ENCODE results near the gene ALPL.

The ALPL gene

GRCh38 chr1:21586846-21587601 is 77.8 kb downstream of the ALPL start:
- H3K36me3 ChIP-seq (ENCODE audit: low read length), result no peaks in the 10 kb centered on the region
- no peak overlapping the region for H3K4me2 ChIP-seq (ENCODE audit: low read depth, low read length, poor library complexity, severe bottlenecking)
- no peak overlapping the region for H2AFZ ChIP-seq (ENCODE audit: low read depth, low read length, severe bottlenecking)
- no peak overlapping the region for H3K9ac ChIP-seq (ENCODE audit: low read length)
- no peak overlapping the region for H3K4me3 ChIP-seq (ENCODE audit: insufficient read depth, low read length, poor library complexity, severe bottlenecking)
- TF ChIP-seq EZH2phosphoT487 (conservative IDR thresholded peaks at IDR 0.05; ENCODE audit: low read length) (no peak), CTCF (IDR thresholded peaks at IDR 0.05; ENCODE audit: insufficient read depth, low read length, poor library complexity, severe bottlenecking) (no peak)
- H3K27me3 ChIP-seq (ENCODE audit: low read length), result no peaks in the 10 kb centered on the region
- no peaks in the 10 kb centered on the region for H3K9me3 ChIP-seq (ENCODE audit: insufficient read depth, low read length)
- no peaks in the 10 kb centered on the region for H4K20me1 ChIP-seq (ENCODE audit: low read depth, low read length)
- H3K79me2 ChIP-seq (ENCODE audit: insufficient read depth, low read length), result no peaks in the 10 kb centered on the region
- no peaks in the 10 kb centered on the region for H3K9me2 ChIP-seq (replicated peaks; ENCODE audit: insufficient read depth, low read length)
- no peaks in the 10 kb centered on the region for H3F3A ChIP-seq (ENCODE audit: insufficient read depth)
- H3K27ac ChIP-seq (ENCODE audit: low read depth, low read length), result no peak overlapping the region

- Histone ChIP-seq H3K9ac (ENCODE audit: low read length) (no peak overlapping the region), H3K27ac (ENCODE audit: low read depth, low read length) (no peak overlapping the region), H2AFZ (ENCODE audit: low read depth, low read length, severe bottlenecking) (no peak overlapping the region), H3K36me3 (ENCODE audit: low read length) (no peaks in the 10 kb centered on the region), H3K27me3 (ENCODE audit: low read length) (no peaks in the 10 kb centered on the region), H4K20me1 (ENCODE audit: low read depth, low read length) (no peaks in the 10 kb centered on the region), H3K4me3 (ENCODE audit: insufficient read depth, low read length, poor library complexity, severe bottlenecking) (no peak overlapping the region), H3F3A (ENCODE audit: insufficient read depth) (no peaks in the 10 kb centered on the region), H3K4me2 (ENCODE audit: low read depth, low read length, poor library complexity, severe bottlenecking) (no peak overlapping the region), H3K9me2 (replicated peaks; ENCODE audit: insufficient read depth, low read length) (no peaks in the 10 kb centered on the region), H3K9me3 (ENCODE audit: insufficient read depth, low read length) (no peaks in the 10 kb centered on the region), H3K79me2 (ENCODE audit: insufficient read depth, low read length) (no peaks in the 10 kb centered on the region)
- no peak for TF ChIP-seq EZH2phosphoT487 (conservative IDR thresholded peaks at IDR 0.05; ENCODE audit: low read length)
- no peak for TF ChIP-seq CTCF (IDR thresholded peaks at IDR 0.05; ENCODE audit: insufficient read depth, low read length, poor library complexity, severe bottlenecking)
Measured at GRCh38 chr1:21587602-21587953, 78.4 kb downstream of the ALPL start.

- no peak for TF ChIP-seq EZH2phosphoT487 (conservative IDR thresholded peaks at IDR 0.05; ENCODE audit: low read length)
- no peak for TF ChIP-seq CTCF (IDR thresholded peaks at IDR 0.05; ENCODE audit: insufficient read depth, low read length, poor library complexity, severe bottlenecking)
- no peaks in the 10 kb centered on the region for H3K79me2 ChIP-seq (ENCODE audit: insufficient read depth, low read length)
- no peaks in the 10 kb centered on the region for H3F3A ChIP-seq (ENCODE audit: insufficient read depth)
- no peak overlapping the region for H3K4me3 ChIP-seq (ENCODE audit: insufficient read depth, low read length, poor library complexity, severe bottlenecking)
- no peaks in the 10 kb centered on the region for H4K20me1 ChIP-seq (ENCODE audit: low read depth, low read length)
- H3K27me3 ChIP-seq (ENCODE audit: low read length), result no peaks in the 10 kb centered on the region
- no peaks in the 10 kb centered on the region for H3K36me3 ChIP-seq (ENCODE audit: low read length)
- no peaks in the 10 kb centered on the region for H3K9me3 ChIP-seq (ENCODE audit: insufficient read depth, low read length)
- H3K4me2 ChIP-seq (ENCODE audit: low read depth, low read length, poor library complexity, severe bottlenecking), result no peak overlapping the region
- H3K9me2 ChIP-seq (replicated peaks; ENCODE audit: insufficient read depth, low read length), result no peaks in the 10 kb centered on the region
- H3K9ac ChIP-seq (ENCODE audit: low read length), result no peak overlapping the region
- H2AFZ ChIP-seq (ENCODE audit: low read depth, low read length, severe bottlenecking), result no peak overlapping the region
- no peak overlapping the region for H3K27ac ChIP-seq (ENCODE audit: low read depth, low read length)
Measured at GRCh38 chr1:21589618-21590017, 80.4 kb downstream of the ALPL start.
